Mesenchymal stem cell (in vitro differentiated cells and primary cell): ENCODE data around the gene FCRLB.

Experiments
- DNase-seq: peaks from one replicate; pipeline ENCODE4 v3.0.0-alpha.2; 2013
- H2AFZ ChIP-seq: one replicate; pipeline ENCODE4 v1.6.1; 2013; ENCODE audit warnings: low read depth, mild to moderate bottlenecking, control low read depth, inconsistent platforms, low read length, moderate library complexity
- H2AK5ac ChIP-seq: 2 replicates; pipeline ENCODE4 v1.6.1; 2013; ENCODE audit warnings: low read length, moderate library complexity, mild to moderate bottlenecking, inconsistent platforms; ENCODE audit not compliant: severe bottlenecking
- H2BK120ac ChIP-seq: one replicate; pipeline ENCODE4 v1.6.1; 2013; ENCODE audit warnings: low read depth, mild to moderate bottlenecking, inconsistent platforms, low read length, moderate library complexity
- H2BK12ac ChIP-seq, 2 experiments: one replicate each; pipeline ENCODE4 v1.6.1; 2013; ENCODE audit warnings: inconsistent platforms in 2 of 2, low read length in 2 of 2, mild to moderate bottlenecking in 2 of 2, moderate library complexity in 2 of 2, control low read depth in 1 of 2
- H2BK15ac ChIP-seq: one replicate; pipeline ENCODE4 v1.6.1; 2013; ENCODE audit warnings: mild to moderate bottlenecking, low read depth, inconsistent platforms; ENCODE audit not compliant: poor library complexity, severe bottlenecking
- H2BK5ac ChIP-seq: 2 replicates; pipeline ENCODE4 v1.6.1; 2013; ENCODE audit warnings: low read depth, mild to moderate bottlenecking, low read length, control low read depth, inconsistent platforms; ENCODE audit not compliant: poor library complexity, severe bottlenecking
- H3K14ac ChIP-seq, 2 experiments: one replicate each; pipeline ENCODE4 v1.6.1; 2013; ENCODE audit warnings: inconsistent platforms in 2 of 2, low read length in 2 of 2, control low read depth in 1 of 2, mild to moderate bottlenecking in 1 of 2, moderate library complexity in 1 of 2
- H3K18ac ChIP-seq, 2 experiments: one replicate each; pipeline ENCODE4 v1.6.1; 2013; ENCODE audit warnings: inconsistent platforms in 2 of 2, low read length in 2 of 2, control low read depth in 1 of 2, low read depth in 1 of 2, mild to moderate bottlenecking in 1 of 2
- H3K23ac ChIP-seq, 2 experiments: one replicate each; pipeline ENCODE4 v1.6.1; 2013; ENCODE audit warnings: inconsistent platforms in 2 of 2, low read length in 2 of 2, mild to moderate bottlenecking in 2 of 2, moderate library complexity in 2 of 2, control low read depth in 1 of 2
- H3K27ac ChIP-seq: 2 replicates; pipeline ENCODE4 v1.5.1; 2013; ENCODE audit warnings: mild to moderate bottlenecking, moderate library complexity, low read length, control low read depth, inconsistent platforms; ENCODE audit not compliant: poor library complexity, severe bottlenecking
- H3K27me3 ChIP-seq, 2 experiments: 2 replicates each; pipeline versions ENCODE4 v1.6.1 to v1.7.0; 2013; ENCODE audit warnings: low read length in 2 of 2, mild to moderate bottlenecking in 2 of 2, moderate library complexity in 2 of 2, control low read depth in 1 of 2, inconsistent platforms in 1 of 2; ENCODE audit not compliant: control insufficient read depth in 1 of 2, insufficient read depth in 1 of 2
- H3K36me3 ChIP-seq, 2 experiments: 2 replicates each; pipeline versions ENCODE4 v1.6.1 to v1.7.0; 2013; ENCODE audit warnings: low read length in 2 of 2, control low read depth in 1 of 2, inconsistent platforms in 1 of 2, low read depth in 1 of 2, mild to moderate bottlenecking in 1 of 2; ENCODE audit not compliant: insufficient read depth in 2 of 2, control insufficient read depth in 1 of 2
- H3K4ac ChIP-seq, 2 experiments: one replicate each; pipeline ENCODE4 v1.6.1; 2013; ENCODE audit warnings: inconsistent platforms in 2 of 2, low read length in 2 of 2, mild to moderate bottlenecking in 2 of 2, moderate library complexity in 2 of 2, control low read depth in 1 of 2, low read depth in 1 of 2
- H3K4me1 ChIP-seq: 2 replicates; pipeline ENCODE4 v1.6.1; 2013; ENCODE audit warnings: low read depth, low read length, control low read depth; ENCODE audit not compliant: control insufficient read depth, insufficient read depth
- H3K4me2 ChIP-seq: 2 replicates; pipeline ENCODE4 v1.6.1; 2013; ENCODE audit warnings: low read length, mild to moderate bottlenecking, inconsistent platforms; ENCODE audit not compliant: poor library complexity, severe bottlenecking
- H3K4me3 ChIP-seq, 2 experiments: 2 replicates each; pipeline versions ENCODE4 v1.5.1 to v1.7.0; 2013; ENCODE audit warnings: low read length in 2 of 2, mild to moderate bottlenecking in 2 of 2, control low read depth in 1 of 2, low read depth in 1 of 2; ENCODE audit not compliant: insufficient read depth in 1 of 2
- H3K79me1 ChIP-seq: replicated peaks from 2 replicates; pipeline ENCODE4 v1.6.1; 2013; ENCODE audit warnings: mild to moderate bottlenecking, control low read depth, low read length, inconsistent platforms; ENCODE audit not compliant: poor library complexity, severe bottlenecking
- H3K9ac ChIP-seq: 2 replicates; pipeline ENCODE4 v1.7.0; 2013; ENCODE audit warnings: mild to moderate bottlenecking, low read length, moderate library complexity
- H3K9me3 ChIP-seq: 2 replicates; pipeline ENCODE4 v1.7.0; 2013; ENCODE audit warnings: mild to moderate bottlenecking, low read length; ENCODE audit not compliant: control insufficient read depth
- H4K8ac ChIP-seq: one replicate; pipeline ENCODE4 v1.6.1; 2013; ENCODE audit warnings: inconsistent platforms, mild to moderate bottlenecking, low read length, moderate library complexity
- H4K91ac ChIP-seq: one replicate; pipeline ENCODE4 v1.6.1; 2013; ENCODE audit warnings: mild to moderate bottlenecking, low read length, inconsistent platforms
- WGBS: methylation state at CpG from one replicate; pipeline ENCODE4 v1.1.7; 2013; ENCODE audit warnings: mixed read lengths; 5-methylcytosine and 5-hydroxymethylcytosine counted together

FCRLB gene

DNA sequence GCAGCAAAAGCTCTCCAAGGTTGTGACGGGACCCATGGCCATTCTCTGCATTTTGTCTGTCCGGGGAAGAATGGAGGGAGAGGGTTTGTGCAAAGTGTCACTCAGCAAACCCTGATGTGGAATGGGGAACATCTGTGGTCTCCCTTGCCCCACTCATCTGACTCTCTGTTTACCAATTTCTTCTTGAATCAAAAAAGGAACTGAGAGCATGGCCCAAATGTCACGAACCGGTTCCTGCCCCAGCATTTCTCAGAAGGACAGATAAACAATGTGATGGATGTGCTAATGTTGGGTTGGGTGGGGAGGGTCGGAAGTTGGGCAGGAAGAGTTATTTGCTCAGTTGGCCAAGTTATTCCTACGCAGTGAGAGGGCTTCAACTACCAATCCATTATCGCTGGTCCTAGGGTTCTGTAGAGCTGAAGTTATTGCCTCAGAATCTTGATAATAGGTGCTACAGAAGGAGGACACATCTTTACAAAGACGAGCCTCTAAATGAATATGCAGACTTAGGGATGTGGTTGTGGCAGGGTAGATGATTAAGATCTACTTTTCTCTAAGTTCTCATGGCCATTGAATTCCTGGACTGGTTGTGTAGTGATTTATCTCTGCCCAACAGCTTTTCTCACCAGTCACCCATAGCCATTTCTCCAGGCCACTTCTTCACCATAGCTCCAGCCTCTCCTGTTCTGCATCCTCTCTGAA is 18.7 kb downstream of the FCRLB start:
- H3K14ac ChIP-seq, result no peak overlapping the region
- H3K4ac ChIP-seq, result no peak overlapping the region
- no peak overlapping the region for H2AFZ ChIP-seq
- no peak overlapping the region for H2BK5ac ChIP-seq
- peaks cover 0 to 31% of the 10 kb centered on the region in 2 experiments for H3K27me3 ChIP-seq
- H2BK120ac ChIP-seq, result no peak overlapping the region
- no peak overlapping the region for H3K9ac ChIP-seq
- H3K27ac ChIP-seq, result no peak overlapping the region
- H3K79me1 ChIP-seq, result no peaks in the 10 kb centered on the region
- WGBS, result 66% methylated on average over 8 of the region's 8 CpGs
- H3K18ac ChIP-seq, result no peak overlapping the region
- no peak overlapping the region for H3K4me2 ChIP-seq
- H4K91ac ChIP-seq, result no peak overlapping the region
- no peak overlapping the region for H3K23ac ChIP-seq
- no peak overlapping the region for H2BK12ac ChIP-seq
- no peak overlapping the region for H4K8ac ChIP-seq
- no peak overlapping the region for H3K4me3 ChIP-seq
- DNase-seq, result no peak
- H3K4me1 ChIP-seq, result no peaks in the 10 kb centered on the region
- H2AK5ac ChIP-seq, result no peak overlapping the region
- no peaks in the 10 kb centered on the region for H3K36me3 ChIP-seq
- H2BK15ac ChIP-seq, result no peak overlapping the region
- H3K9me3 ChIP-seq, result no peaks in the 10 kb centered on the region

- H3K18ac ChIP-seq, result no peak overlapping the region
- H2BK12ac ChIP-seq, result no peak overlapping the region
- no peak overlapping the region for H4K91ac ChIP-seq
- no peak for DNase-seq
- no peak overlapping the region for H2BK5ac ChIP-seq
- no peak overlapping the region for H3K4me2 ChIP-seq
- no peak overlapping the region for H2AK5ac ChIP-seq
- 88% methylated on average over 4 of the region's 6 CpGs for WGBS
- H3K4ac ChIP-seq, result no peak overlapping the region
- no peak overlapping the region for H2BK15ac ChIP-seq
- H3K23ac ChIP-seq, result no peak overlapping the region
- H3K9me3 ChIP-seq, result no peaks in the 10 kb centered on the region
- H3K36me3 ChIP-seq, result no peaks in the 10 kb centered on the region
- H2BK120ac ChIP-seq, result no peak overlapping the region
- H3K27me3 ChIP-seq, result peaks cover 0 to 24% of the 10 kb centered on the region in 2 experiments
- H2AFZ ChIP-seq, result no peak overlapping the region
- H3K14ac ChIP-seq, result no peak overlapping the region
- H3K4me3 ChIP-seq, result no peak overlapping the region
- no peak overlapping the region for H3K9ac ChIP-seq
- H3K27ac ChIP-seq, result no peak overlapping the region
- H3K79me1 ChIP-seq, result no peaks in the 10 kb centered on the region
- H4K8ac ChIP-seq, result no peak overlapping the region
- no peaks in the 10 kb centered on the region for H3K4me1 ChIP-seq
These were observed 19.6 kb downstream of the FCRLB start for GRCh38 chr1:161740921-161741320.

DNA sequence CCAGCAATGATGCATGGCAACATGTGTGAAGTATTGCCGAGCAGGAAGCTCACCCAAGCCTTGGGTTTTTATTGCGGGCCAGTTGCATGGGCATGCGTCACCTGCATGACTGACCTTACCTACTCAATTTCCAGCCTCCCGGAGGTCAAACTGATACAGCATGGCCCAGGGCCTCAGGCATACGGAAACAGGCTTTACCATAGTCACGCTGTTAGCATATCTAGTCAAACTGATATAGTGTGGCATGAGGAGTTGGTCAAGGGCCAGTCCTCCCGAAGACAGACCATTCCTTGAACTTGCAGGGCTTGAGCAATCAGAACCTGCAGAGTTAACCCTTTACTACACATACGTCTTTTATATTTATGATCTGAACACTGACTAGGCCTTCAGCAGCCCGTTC is 21.9 kb downstream of the FCRLB start:
- no peaks in the 10 kb centered on the region for H3K36me3 ChIP-seq
- WGBS, result 90% methylated on average over 9 of the region's 9 CpGs
- H3K9me3 ChIP-seq, result no peaks in the 10 kb centered on the region
- no peak overlapping the region for H4K91ac ChIP-seq
- H4K8ac ChIP-seq, result no peak overlapping the region
- DNase-seq, result no peak
- H2BK12ac ChIP-seq, result no peak overlapping the region
- no peak overlapping the region for H2BK15ac ChIP-seq
- no peak overlapping the region for H3K4me2 ChIP-seq
- no peak overlapping the region for H3K4ac ChIP-seq
- H3K18ac ChIP-seq, result no peak overlapping the region
- peaks cover 0 to 9% of the 10 kb centered on the region in 2 experiments for H3K27me3 ChIP-seq
- H2BK5ac ChIP-seq, result no peak overlapping the region
- no peak overlapping the region for H3K27ac ChIP-seq
- no peaks in the 10 kb centered on the region for H3K79me1 ChIP-seq
- H2AK5ac ChIP-seq, result no peak overlapping the region
- H3K14ac ChIP-seq, result no peak overlapping the region
- no peaks in the 10 kb centered on the region for H3K4me1 ChIP-seq
- no peak overlapping the region for H3K4me3 ChIP-seq
- no peak overlapping the region for H3K23ac ChIP-seq
- peak overlapping the region; percentile 84 for H3K9ac ChIP-seq
- no peak overlapping the region for H2BK120ac ChIP-seq
- no peak overlapping the region for H2AFZ ChIP-seq

DNA sequence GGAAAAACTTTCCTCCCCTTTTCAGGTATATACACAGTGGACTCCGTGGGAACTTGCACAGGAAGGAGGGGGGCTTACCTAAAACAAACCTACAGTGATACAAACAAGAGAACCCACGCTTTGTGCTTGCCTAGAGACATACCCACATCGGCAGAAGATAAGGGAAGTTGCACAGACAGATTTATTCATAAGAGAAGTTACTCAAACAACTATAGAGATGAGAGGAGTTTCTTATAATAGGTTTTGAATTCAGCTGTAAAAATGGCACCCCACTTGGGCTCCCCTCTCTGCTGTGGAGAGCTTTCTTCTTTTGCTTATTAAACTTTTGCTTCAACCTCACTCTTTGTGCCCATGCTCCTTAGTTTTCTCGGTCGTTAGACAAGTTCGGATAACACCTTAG is 26.5 kb downstream of the FCRLB start:
- no peak overlapping the region for H4K8ac ChIP-seq
- no peak for DNase-seq

More for the DNA sequence above, 26.5 kb downstream of the FCRLB start:
- WGBS, result 66% methylated on average over 4 of the region's 6 CpGs
- H3K14ac ChIP-seq, result no peak overlapping the region
- no peak overlapping the region for H2BK120ac ChIP-seq
- peaks cover 6 to 18% of the 10 kb centered on the region in 2 experiments for H3K36me3 ChIP-seq
- H3K23ac ChIP-seq, result no peak overlapping the region
- H3K4me1 ChIP-seq, result peaks cover 6% of the 10 kb centered on the region
- no peak overlapping the region for H3K4me3 ChIP-seq
- H3K4me2 ChIP-seq, result no peak overlapping the region
- no peak overlapping the region for H3K18ac ChIP-seq
- H3K9ac ChIP-seq, result no peak overlapping the region
- no peak overlapping the region for H4K91ac ChIP-seq
- H2AK5ac ChIP-seq, result no peak overlapping the region
- H3K4ac ChIP-seq, result no peak overlapping the region
- H2AFZ ChIP-seq, result no peak overlapping the region
- H3K9me3 ChIP-seq, result no peaks in the 10 kb centered on the region
- H2BK15ac ChIP-seq, result no peak overlapping the region
- no peaks in the 10 kb centered on the region for H3K27me3 ChIP-seq
- H2BK5ac ChIP-seq, result no peak overlapping the region
- H3K79me1 ChIP-seq, result peaks cover 4% of the 10 kb centered on the region
- no peak overlapping the region for H3K27ac ChIP-seq
- no peak overlapping the region for H2BK12ac ChIP-seq
